HG03135 (cell line): Measurements from ENCODE around the gene ADSS1.

Source experiments
- ATAC-seq: cut with Tn5 transposase; IDR thresholded peaks from one replicate; pipeline ENCODE4 v1.9.1; 2021; ENCODE audit warnings: mild to moderate bottlenecking, moderate library complexity; ENCODE audit not compliant: unreplicated experiment

ADSS1 gene

GRCh38 chr14:104697892-104698583 is 26.0 kb upstream of the ADSS1 start:
- ATAC-seq: no peak

- ATAC-seq: no peak
Observed at GRCh38 chr14:104698688-104699425, 25.2 kb upstream of the ADSS1 start.

- ATAC-seq: no peak
Observed at GRCh38 chr14:104699426-104699748, 24.6 kb upstream of the ADSS1 start.

GRCh38 chr14:104700225-104700651 is 23.8 kb upstream of the ADSS1 start:
- no peak for ATAC-seq

- no peak for ATAC-seq
Observed at GRCh38 chr14:104700747-104701217, 23.2 kb upstream of the ADSS1 start.

- no peak for ATAC-seq
Observed at GRCh38 chr14:104701383-104702076, 22.5 kb upstream of the ADSS1 start.

GRCh38 chr14:104702106-104702505 is 21.9 kb upstream of the ADSS1 start:
- no peak for ATAC-seq

- no peak for ATAC-seq
Observed at GRCh38 chr14:104702673-104703072, 21.4 kb upstream of the ADSS1 start.

GRCh38 chr14:104703269-104703668 is 20.8 kb upstream of the ADSS1 start:
- ATAC-seq: no peak

GRCh38 chr14:104704252-104704651 is 19.8 kb upstream of the ADSS1 start:
- ATAC-seq: no peak

- ATAC-seq: no peak
Observed at GRCh38 chr14:104705340-104706047, 18.5 kb upstream of the ADSS1 start.

GRCh38 chr14:104706733-104707607 is 17.1 kb upstream of the ADSS1 start:
- no peak for ATAC-seq

- no peak for ATAC-seq
Observed at GRCh38 chr14:104707608-104708595, 16.1 kb upstream of the ADSS1 start.

GRCh38 chr14:104708606-104709268 is 15.3 kb upstream of the ADSS1 start:
- no peak for ATAC-seq

- no peak for ATAC-seq
Observed at GRCh38 chr14:104709387-104710039, 14.5 kb upstream of the ADSS1 start.

GRCh38 chr14:104710071-104710735 is 13.8 kb upstream of the ADSS1 start:
- ATAC-seq: no peak
